ENCODE measurements around the gene FAM120A.

DNA sequence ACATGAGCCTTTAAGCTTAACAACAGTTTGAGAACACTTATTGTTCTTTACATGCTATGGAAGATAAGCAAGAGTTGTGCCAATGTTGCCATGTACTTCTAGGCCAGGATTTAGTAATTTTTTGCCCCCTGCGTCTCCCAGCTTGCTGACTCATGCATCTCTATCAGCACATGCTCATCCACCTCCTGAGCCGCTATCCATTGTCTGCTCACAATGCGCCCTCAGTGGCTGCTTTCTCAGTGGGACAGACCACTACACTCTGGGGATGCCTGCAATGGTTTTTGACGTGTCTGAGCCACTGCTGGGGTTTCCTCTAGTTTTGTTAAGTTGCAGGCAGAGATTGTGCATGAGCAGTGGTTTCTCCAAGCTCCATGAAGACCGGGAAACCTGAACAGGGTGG, 74.0 kb downstream of the FAM120A start:
- TF ChIP-seq, protein P1, sequence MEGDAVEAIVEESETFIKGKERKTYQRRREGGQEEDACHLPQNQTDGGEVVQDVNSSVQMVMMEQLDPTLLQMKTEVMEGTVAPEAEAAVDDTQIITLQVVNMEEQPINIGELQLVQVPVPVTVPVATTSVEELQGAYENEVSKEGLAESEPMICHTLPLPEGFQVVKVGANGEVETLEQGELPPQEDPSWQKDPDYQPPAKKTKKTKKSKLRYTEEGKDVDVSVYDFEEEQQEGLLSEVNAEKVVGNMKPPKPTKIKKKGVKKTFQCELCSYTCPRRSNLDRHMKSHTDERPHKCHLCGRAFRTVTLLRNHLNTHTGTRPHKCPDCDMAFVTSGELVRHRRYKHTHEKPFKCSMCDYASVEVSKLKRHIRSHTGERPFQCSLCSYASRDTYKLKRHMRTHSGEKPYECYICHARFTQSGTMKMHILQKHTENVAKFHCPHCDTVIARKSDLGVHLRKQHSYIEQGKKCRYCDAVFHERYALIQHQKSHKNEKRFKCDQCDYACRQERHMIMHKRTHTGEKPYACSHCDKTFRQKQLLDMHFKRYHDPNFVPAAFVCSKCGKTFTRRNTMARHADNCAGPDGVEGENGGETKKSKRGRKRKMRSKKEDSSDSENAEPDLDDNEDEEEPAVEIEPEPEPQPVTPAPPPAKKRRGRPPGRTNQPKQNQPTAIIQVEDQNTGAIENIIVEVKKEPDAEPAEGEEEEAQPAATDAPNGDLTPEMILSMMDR (IDR thresholded peaks at IDR 0.05), result no peak
- TF ChIP-seq POLR2A (IDR thresholded peaks at IDR 0.05) (no peak), POLR2AphosphoS5 (IDR thresholded peaks at IDR 0.05) (no peak), EP300 (IDR thresholded peaks at IDR 0.05) (no peak)

Measured in upper lobe of left lung (tissue), 4 donors.